NCI-H1105 (cell line): ENCODE results near the gene NSMF.

Source experiments
- DNase-seq: peaks from one replicate; lab custom pipeline; 2025; lab: John Stamatoyannopoulos, UW

Gene NSMF

DNA sequence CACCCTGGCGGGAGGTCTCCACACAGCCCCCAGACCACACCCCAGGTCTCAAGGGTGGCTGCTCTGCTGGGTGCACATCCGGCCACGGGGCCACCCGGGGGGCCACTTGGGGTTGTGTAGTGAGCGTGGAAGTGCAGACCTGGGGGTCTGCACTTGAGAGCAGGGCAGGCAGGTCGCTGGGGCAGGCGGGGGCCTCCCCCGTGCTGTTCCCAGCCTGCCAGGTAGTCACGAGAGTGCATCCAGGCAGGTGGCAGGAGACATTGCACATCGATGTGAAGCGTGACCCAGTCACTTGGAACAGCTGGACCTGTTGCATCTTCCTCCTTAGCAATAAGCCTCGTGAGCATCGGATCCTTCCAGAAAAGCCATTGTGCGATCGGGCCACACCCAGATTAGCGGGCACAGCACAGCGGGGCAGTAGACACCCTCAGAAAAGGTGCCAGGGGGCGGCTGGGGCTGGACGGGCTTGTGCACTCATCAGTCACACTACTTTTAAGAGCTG is 13.2 kb downstream of the NSMF start:
- no peak for DNase-seq

DNA sequence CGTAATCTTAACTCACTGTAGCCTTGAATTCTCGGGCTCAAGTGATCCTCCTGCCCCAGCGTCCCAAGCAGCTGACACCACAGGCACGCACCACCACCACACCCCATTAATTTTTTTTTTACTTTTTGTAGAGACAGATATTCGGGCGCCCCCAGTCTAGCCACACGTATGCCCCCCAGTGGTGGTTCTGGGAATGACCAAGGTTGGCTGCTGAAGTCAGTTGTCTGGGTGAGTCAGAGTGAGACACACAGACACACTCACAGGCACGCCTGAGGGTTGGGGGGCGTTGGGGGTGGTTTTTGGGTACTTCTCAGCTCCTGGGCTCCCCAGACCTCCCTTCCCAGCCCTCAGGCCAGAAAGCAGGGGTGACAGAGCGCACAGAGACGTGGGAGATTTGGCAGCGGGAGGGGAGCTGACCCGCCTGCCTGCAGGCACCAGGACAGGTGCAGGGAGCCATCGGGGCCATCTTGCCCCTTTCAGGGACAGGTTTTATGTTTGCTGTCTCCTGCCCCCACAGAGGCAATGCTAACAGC is 13.8 kb downstream of the NSMF start:
- DNase-seq, result peak; percentile 48

DNA sequence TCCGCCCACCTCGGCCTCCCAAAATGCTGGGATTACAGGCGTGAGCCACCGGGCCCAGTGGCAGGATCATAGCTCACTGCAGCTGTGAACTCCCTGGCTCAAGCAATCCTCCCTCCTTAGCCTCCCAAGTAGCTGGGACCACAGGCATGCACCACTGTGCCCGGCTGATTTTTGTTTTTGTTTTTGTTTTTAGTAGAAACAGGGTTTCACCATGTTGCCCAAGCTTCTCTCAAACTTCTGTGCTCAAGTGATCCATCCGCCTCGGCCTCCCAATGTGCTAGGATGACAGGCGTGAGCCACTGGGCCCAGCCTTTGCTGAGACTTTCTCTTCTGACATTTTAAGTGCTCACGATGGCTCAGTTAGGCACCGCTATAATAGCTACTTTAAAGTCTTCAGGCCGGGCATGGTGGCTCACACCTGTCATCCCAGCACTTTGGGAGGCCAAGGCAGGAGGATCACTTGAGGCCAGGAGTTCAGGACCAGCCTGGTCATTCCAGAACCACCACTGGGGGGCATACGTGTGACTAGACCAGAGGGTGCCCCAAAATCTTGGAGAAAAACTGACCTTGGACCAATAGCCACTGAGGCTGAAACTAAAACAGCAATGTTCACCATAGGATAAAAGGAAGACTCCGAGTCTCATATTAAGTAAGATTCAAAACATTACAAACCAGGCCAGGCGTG is 14.9 kb downstream of the NSMF start:
- no peak for DNase-seq

DNA sequence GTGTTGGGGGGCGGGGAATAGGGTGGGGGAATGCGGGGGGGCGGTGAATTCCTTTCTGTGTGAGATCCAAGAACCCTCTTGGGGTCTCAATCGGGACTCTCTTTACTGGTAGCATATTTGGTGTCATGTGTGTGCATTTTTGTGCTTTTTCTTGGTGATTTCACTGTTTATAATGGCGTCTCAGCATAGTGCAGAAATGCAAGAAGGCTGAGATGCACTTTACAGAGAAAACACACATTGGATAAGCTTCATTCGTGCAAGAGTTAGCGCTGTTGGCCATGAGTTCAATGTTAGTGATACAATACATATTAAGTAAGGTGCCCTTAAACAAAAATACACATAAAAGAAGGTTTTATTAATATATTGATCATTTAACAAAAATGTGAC is 17.2 kb downstream of the NSMF start:
- DNase-seq, result no peak

DNA sequence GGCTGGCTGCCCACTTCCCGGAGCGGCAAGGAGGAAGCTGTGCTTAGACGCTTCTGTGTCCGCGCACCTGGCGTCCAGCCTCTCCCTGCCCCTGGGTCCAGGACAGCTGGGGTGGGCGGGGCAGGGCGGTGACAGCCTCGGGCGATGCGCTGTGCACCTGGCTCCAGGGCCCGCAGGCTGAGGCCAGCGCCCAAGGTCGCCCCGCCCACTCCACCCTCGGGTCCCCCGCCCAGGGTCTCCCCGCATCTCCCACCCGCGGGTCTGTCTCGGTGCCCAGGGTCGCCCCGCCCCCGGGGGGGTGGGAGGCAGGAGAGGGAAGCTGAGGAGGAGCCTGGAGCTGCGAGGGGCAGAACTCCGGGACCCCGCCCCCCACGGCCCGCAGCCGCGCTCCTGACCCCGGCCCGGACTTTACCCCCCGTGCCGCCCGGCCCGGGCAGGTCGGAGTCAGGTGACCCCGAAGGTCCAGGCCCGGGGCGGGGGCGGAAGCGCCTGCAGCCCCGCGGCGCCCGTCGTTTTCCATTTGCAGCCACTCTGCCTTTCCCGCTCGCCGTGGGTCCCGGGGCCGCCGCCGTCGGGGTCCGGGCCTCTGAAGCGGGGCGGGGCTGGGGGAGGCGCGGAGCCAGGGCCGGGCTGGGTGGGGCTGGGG is 17.7 kb downstream of the NSMF start, which contains the start of gene ENTPD8:
Gene ENTPD8 (minus strand): TSS at position 69 of the 646 bp plus-strand sequence. CDS start 3,072 bp downstream, outside the sequence.
- DNase-seq, result peak; percentile 76

DNA sequence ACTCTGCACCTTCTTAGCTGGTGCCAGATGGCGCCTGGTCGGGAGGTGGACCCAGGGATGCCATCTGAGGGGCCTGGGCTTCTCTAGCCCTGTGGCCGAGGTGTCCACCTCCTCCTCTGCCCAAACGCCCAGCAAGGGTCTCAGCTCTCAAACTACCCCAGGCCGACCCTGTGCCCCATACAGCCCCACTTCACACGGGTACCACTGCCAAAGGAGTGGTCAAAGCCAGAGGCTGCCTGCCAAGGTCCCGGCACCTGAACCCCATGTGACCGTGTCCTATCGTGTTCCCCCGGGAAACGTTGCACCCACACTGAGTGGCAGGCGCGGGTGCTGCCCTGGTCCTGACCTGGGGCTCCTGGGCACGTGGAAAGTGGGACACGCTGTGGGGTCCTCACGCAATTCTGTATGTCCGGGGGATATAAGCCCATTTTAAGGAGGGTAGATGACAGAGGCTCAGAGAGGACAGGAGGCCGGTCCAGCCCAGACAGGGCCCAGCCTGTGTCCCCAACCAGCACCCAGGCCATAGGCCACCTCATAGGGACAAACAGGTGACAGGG is 19.9 kb downstream of the NSMF start:
- no peak for DNase-seq

DNA sequence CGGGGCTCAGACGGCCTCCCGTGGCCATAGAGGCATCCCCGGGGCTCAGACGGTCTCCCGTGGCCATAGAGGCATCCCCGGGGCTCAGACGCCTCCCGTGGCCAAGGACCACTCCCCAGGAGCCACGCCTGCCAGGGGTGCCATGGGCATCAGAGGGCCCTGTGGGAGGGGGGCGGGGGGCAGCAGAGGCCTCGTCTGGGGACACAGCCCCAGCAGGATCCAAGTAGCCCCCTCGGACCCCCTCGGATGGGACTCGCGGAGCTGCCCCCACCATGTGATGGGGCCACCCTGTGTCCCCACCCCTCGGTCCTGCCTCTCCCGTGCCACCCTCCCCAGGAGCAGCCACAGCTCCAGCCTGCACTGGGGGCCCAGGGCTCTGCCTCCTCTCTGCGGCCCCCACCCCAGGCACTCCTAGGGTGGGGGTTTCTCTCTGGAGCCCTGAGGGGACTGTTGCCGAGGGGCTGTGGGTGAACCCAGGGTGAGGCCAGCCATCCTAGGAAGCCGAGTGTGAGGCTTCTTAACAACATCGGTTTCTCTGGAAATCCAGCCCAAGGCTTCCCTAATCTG is 20.5 kb downstream of the NSMF start:
- no peak for DNase-seq

DNA sequence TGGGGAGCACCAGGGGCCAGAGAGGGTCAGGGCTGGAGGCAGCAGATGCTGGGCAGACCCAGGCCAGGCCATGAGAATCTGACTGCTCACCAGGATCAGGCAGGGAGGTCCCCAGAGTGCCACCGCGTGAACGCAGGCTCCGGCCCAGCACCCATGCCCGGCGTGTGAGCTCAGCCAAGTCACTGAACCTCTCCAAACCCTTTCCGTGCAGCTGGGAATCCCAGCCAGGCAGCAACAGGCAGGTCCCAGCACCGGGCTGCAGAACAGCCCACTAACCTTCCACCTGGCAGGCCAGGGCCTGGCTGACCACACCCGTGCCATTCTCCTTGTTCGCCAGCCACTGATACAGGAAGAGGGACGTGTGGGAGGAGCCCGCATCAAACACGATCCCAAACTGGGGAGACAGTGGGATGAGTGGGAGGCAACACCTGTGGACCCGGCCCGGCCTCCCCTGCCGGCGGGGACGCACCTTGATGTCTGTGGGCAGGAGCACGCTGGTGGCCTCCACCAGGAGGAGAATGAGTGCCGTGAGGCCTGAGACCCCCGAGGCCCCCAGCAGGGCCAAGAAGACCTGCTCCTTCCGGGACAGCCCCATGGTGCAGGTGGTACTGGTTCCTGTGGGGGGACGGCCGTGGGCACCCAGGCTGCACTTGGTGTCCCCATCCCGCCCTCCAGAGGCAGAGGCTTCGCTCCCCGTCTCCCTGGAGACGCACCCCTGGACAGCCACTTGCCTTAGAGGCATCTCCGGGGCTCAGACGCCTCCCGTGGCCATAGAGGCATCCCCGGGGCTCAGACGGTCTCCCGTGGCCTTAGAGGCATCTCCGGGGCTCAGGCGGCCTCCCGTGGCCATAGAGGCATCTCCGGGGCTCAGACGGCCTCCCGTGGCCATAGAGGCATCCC is 21.2 kb downstream of the NSMF start:
- no peak for DNase-seq

DNA sequence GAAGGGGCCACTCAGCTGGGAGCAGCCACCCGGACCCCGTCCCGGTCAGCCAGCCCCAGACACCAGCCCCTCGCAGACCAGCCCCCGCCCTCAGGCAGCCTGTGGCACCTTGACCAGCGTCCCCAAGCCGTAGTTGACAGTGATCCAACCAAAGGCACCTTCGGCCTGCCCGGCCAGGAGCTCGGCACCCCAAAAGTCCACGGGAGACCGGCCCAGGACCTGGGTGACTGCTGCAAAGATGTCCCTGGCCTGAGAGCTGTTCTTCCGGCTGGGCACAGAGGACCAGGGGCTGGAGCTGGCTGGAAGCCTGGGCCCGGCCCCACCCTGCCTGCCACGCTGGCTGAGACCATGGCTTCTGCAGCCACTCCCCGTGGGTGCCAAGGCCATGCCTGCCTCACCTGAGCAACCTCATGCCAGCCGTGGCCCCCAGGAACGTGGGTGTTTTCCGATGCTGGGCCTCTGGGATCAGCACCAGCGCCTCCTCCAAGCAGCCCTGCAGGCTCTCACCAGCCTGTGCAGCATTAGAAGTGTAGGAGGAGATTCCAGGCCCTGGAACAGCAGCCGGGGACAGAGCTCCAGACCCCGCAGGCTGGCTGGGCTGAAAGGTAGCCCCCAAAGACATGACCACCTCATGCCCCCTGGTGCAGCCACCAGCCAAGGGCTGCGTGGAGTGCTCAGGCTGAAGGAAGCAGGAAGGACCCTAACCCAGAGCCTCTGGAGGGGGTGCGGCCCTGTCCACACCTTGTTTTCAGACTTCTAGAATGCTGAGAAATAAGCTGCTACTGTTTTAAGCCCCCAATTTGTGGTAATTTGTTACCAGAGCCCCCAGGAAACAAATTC is 22.2 kb downstream of the NSMF start:
- no peak for DNase-seq

DNA sequence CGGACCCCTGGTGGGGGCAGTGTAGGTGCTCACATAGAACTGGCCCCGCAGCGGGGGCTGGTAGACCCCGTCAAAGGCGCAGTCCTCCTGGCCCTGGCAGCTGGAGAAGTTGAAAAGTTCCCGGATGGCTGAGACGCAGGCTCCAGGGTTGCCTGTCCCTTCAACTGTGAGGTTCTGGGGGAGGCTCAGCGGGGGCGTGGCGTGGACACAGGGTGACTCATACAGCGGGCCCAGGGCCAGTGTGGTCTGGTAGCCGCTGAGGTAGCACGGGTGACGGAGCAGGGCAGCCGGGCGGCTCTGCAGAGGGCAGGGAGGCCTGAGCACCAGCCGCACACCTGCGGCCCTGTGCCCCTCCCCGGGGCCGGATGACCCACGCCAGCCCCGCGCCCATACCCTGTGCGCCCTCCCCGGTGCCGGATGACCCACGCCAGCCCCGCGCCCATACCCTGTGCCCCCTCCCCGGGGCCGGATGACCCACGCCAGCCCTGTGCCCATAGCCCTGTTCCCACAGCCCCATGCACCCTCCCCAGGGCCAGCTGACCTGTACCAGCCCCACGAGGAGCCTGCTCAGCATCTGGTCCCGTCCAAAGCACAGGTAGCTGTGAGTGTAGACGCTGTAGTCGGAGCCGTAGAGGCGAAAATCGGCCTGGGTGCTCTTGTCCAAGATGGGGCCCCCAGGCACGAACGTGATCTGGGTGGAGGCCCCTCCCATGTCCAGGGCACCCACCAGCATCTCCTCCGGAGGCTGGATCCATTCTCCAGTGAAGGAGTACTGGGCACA is 23.0 kb downstream of the NSMF start:
- no peak for DNase-seq

DNA sequence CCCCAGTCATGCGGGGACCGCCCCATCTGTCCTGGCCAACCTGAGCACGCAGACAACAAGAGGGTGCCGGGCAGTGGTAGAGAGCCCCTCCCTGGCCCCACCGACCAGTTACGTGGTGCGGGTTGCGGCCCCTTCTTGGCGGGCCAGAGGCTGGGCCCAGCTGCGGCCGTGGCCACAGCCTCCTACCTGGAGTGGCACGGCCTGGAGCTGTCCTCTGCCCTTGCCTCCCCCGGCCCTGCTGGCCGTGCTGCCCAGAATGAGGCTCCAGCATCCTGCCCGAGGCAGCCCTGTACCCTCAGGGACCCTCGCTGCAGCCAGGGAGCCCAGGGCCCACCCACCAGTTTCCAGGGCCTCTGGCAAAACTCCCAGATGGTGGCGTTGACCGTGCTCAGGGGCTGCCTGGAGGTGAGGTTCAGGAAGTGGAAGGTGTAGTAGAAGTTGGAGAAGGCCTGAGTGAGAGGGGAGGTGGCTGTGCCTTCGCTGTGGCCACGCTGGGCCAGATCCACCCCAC is 23.7 kb downstream of the NSMF start:
- no peak for DNase-seq

DNA sequence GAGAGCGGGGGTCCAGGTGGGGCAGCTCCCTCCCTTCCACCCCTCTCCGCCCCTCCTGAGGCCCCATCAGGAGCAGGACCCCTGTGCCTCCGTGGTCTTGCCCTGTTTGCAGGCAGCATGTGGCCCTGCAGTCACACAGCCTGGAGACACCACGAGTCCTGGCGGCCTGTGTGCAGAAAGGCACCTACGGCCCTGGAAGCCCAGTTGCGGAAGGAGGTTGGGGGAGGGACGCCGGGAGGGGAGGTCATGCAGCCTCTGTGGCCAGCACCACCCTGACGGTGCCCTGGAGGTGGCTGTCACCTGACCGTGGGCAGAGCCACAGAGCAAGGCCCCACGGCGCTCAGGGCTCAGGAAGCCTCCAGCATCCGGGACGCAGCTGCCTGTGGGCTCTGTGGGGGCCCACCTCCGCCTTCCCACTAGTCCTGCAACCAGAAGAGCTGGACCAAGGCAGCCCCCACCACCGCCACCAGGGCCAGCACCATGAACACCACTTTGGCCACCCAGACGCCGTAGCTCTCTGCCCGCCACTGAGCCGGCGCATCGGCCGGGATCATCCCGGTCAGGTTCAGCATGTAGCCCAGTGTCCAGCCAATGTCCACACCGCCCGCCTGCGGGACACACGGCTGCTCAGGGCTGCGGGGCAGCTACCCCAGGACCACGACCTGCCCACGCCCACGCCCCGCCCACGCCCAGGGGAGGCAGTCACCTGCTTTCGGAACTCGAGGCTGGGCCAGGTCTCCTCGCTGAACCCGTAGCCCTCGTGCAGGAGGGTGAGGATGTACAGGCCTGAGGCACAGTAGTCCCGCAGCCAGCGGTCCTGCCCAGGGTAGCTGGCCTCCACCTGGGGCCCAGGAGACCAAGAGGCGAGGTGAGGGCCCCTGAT is 24.4 kb downstream of the NSMF start:
- DNase-seq, result no peak

DNA sequence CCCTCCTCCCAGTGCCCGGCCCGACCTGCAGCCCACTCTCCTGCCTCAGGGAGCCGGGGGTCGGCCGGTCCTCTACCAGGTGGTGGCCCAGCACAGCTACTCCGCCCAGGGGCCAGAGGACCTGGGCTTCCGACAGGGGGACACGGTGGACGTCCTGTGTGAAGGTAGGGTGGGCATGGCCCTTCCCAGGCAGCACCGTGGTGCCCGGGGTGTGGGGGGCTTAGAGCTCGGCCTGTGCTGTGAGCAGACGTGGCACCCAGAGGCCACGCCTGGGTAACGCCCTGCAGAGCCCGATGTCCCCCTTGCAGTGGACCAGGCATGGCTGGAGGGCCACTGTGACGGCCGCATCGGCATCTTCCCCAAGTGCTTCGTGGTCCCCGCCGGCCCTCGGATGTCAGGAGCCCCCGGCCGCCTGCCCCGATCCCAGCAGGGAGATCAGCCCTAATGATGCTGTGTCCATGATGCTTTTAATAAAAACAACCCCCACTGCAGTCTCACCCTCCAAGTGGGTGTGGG is 25.2 kb downstream of the NSMF start:
- no peak for DNase-seq

DNA sequence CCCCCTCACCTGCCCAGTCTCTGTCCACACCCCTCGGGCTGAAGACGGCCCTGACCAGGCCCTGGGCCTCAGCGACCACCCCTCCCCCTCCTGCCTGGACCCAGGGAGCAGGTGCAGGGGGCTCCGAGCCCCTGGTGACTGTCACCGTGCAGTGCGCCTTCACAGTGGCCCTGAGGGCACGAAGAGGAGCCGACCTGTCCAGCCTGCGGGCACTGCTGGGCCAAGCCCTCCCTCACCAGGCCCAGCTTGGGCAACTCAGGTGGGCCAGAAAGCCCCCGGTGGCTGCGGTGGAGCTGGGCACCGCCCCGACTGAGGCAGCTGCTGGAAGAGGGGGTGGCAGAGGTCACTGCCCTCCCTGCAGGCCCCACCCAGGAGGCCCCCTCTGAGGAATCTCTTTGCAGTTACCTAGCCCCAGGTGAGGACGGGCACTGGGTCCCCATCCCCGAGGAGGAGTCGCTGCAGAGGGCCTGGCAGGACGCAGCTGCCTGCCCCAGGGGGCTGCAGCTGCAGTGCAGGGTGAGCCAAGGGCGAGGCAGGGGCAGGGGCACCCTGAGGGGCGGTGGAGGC is 25.7 kb downstream of the NSMF start:
- DNase-seq, result no peak

DNA sequence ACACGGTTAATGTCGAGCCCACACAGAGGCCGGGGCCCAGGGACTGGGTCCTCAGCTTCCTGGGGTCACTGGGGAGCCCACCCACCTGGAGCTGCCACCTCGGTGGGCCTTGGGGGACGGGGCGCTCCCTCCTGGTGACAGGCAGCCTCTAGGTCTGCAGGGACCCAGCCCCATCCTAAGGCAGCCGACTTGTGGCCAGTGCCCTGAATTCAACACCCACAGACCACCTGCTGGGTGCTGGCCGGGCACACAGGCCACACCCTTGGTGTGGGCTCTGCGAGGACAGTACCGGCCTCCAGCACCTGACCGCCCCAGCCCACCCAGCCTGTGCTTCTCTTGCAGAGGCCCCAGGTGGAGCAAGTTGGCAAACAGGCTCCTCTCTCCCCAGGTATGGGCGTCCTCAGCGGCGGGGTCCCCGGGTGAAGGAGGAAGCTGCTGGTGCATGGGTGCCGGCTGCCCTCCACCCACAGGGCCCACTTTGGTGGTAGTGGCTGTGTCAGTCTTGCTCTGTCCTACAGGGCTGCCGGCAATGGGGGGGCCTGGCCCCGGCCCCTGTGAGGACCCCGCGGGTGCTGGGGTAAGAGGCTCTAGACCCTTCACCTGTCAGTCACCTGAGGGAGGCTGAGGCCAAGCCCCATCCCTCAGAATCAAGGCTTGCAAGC is 26.3 kb downstream of the NSMF start:
- DNase-seq, result no peak

DNA sequence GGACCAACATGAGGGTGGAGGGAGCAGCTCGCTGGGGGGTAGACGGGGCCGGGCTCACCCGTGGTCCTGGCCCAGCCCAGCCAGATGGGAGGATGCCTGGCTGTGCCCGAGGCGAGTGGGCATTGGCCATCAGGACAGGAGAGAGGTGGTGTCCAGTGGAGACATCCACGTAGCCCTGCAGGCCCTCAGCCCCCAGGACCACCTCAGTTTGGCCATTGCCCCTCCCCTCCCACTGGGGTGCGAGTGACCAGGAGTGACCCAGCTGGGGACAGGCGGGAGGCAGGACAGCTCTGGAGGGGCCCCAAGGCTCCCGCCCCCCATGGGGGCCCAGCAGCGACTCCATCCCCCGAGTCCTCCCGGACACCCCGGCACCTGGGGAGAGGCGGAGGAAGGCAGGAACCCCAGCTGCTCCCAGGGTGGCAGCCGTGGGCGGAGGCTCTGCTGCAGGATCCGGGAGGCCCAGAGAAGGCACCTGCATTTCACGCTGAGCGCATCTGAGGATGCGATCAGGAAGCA is 27.7 kb downstream of the NSMF start:
- DNase-seq, result no peak

DNA sequence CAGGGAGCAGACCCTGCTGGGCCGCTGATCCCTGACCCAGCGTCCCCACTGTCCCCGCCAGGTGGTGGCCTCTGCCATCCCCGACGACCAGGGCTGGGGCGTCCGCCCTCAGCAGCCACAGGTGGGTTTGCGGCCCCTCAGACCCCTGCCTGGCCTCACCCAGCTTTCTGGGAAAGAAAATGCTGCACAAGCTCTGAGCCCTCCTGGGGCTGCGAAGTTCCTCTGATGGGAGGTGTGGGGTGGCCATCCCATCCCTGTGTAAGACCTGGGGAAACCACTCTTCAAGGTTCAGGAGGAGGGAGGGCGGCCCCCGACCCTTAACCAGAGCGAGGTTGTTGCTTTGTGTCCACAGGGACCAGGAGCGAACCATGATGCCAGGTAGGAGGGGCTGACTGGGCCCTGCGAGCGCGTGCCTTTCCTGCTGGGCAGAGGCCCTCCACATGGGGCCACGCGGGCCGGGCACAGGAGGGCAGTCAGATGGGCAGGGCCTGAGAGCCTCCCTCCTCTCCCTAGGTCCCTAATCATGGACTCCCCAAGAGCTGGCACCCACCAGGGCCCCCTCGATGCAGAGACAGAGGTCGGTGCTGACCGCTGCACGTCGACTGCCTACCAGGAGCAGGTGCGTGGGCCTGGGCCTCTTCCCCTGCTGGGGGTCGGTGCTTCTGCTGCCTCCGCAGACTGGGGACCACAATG is 28.3 kb downstream of the NSMF start:
- DNase-seq, result no peak
